Adrenal gland (tissue), 5 donors: ENCODE measurements around the gene STN1.

Experiments used
- CTCF ChIP-seq, 6 experiments: fragments of 450-650 bp in 4 of 6; fragments of 200-600 bp in 2 of 6; sonication (generic) in 1 of 6; IDR thresholded peaks; 1 replicate in 5 of 6; 2 replicates in 1 of 6; pipeline versions ENCODE4 v1.5.1 to v1.8.0; 2016 to 2021; ENCODE audit warnings: antibody characterized with exemption in 6 of 6, mild to moderate bottlenecking in 2 of 6, moderate library complexity in 1 of 6
- POLR2A ChIP-seq, 2 donors: fragments of 450-650 bp; IDR thresholded peaks; one replicate each; pipeline ENCODE4 v1.6.1; 2017; ENCODE audit warnings: antibody characterized with exemption in 2 of 2, mild to moderate bottlenecking in 2 of 2, moderate library complexity in 1 of 2
- donor health status: DM: no; HTN: no; CAD: no.

DNA sequence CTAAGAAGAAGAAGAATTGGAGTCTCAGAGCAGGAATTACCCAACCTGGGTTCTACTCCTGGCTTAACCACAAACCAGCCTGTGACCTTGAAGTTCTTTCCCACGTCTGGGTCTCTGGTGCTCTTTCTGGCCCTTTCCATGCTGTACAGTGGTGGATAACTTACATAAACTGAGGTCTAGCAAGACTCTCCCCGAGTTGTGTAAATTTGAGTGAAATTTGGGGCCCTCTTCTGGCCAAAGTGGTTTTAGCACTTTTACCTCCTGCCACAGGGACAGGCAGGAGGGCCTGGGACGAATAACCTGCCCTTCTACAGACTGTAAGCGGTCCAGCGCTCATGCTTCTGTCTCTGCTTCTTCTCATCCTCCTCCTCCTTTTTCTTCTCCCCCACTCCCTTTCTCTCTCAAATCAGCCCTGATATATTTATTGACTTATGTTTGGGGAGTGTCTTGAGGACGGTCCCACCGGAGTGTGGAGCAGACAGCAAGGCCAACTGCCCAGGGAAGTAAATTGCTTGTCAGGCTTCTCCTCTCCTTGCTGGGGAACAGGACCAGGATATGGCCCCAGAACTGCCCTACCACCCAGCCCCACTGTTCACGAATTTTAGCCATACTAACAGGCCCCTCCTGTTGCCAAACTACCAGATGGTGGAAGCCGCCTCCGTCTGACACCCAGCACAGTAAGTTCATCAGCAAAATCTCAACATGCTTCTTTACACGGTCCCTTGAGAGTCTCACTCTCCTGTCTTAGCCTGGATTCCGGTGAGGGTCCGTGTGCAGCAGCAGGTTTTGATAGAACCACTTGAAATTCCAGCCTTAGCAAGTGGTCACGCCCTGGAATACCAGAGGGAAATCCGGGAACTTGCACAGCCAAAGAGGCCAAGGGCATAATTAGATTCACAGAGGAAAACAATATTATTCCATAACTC is 58.6 kb downstream of the STN1 start:
- TF ChIP-seq CTCF (IDR thresholded peaks at IDR 0.05) (peak; percentile 64 to 75 (median 70)), POLR2A (IDR thresholded peaks at IDR 0.05) (no peak)
